Activated CD4-positive, alpha-beta memory T cell treated with anti-CD3 and anti-CD28 coated beads, Interleukin-2, amount 10 ng/mL, durations not matched to agents 7 days and 5 days (primary cell): ENCODE data around the gene POC5. TPM values are rescaled to one million over a fixed set of nuclear protein-coding genes. Genes with fewer than 3 reads are reported as not detected.

ENCODE experiments used
- CTCF ChIA-PET: fragments of 350-600 bp; sonication (Branson Sonifier 250); formaldehyde crosslinking; loops from one replicate; lab custom pipeline; 2021; ENCODE audit warnings: antibody characterized with exemption, inconsistent platforms; lab: Charles Lee
- POLR2A ChIA-PET: fragments of 350-600 bp; sonication (Branson Sonifier 250); formaldehyde crosslinking; loops from one replicate; lab custom pipeline; 2021; ENCODE audit warnings: antibody characterized with exemption; lab: Charles Lee
- DNase-seq: peaks from one replicate; pipeline ENCODE4 v3.0.0-alpha.2; 2020
- H3K27ac Mint-ChIP-seq: one replicate; pipeline ENCODE4 v1.8.0; 2021; ENCODE audit warnings: mild to moderate bottlenecking, mixed read lengths
- H3K27me3 Mint-ChIP-seq: one replicate; pipeline ENCODE4 v1.8.0; 2021; ENCODE audit warnings: mixed read lengths
- H3K36me3 Mint-ChIP-seq: one replicate; pipeline ENCODE4 v1.8.0; 2021; ENCODE audit warnings: low read depth, mixed read lengths
- H3K4me1 Mint-ChIP-seq: one replicate; pipeline ENCODE4 v1.8.0; 2021; ENCODE audit warnings: mixed read lengths
- H3K4me3 Mint-ChIP-seq: one replicate; pipeline ENCODE4 v1.8.0; 2021; ENCODE audit warnings: mild to moderate bottlenecking, mixed read lengths
- H3K9me3 Mint-ChIP-seq: one replicate; pipeline ENCODE4 v1.8.0; 2021; ENCODE audit warnings: mixed read lengths
- total RNA-seq, 2 experiments: library from RNA; stranded (reverse); gene quantifications; one replicate each; pipeline ENCODE4 v1.2.3, GENCODE V29; 2021

POC5 gene
- total RNA-seq, 2 experiments from 2014 or later = 21.5 TPM

DNA sequence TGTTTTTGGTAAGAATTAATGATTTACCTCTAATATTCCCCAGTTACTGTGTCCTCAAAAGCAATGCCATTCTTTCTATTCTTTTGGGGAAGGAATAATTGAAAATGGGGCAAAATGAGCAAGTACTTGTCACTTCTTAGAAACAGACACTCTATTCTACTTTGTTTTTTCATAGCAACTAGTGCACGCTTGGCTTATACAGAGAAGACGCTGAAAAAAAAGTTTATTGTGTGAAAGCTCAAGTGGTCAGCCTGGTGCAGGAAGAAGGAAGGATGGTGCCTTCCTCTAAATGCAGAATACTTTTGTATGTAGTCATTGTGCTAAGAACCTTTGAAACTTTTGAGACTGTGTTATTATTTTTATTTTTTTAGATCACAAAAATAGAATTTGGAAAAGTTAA, 76.4 kb downstream of the POC5 start:
- Mint-ChIP-seq H3K9me3 (no peaks in the 10 kb centered on the region), H3K4me1 (no peaks in the 10 kb centered on the region), H3K4me3 (no peak overlapping the region), H3K36me3 (no peaks in the 10 kb centered on the region), H3K27ac (no peak overlapping the region), H3K27me3 (peaks cover 5% of the 10 kb centered on the region)
- CTCF ChIA-PET = no interaction called here
- DNase-seq = no peak
- POLR2A ChIA-PET = no interaction called here

DNA sequence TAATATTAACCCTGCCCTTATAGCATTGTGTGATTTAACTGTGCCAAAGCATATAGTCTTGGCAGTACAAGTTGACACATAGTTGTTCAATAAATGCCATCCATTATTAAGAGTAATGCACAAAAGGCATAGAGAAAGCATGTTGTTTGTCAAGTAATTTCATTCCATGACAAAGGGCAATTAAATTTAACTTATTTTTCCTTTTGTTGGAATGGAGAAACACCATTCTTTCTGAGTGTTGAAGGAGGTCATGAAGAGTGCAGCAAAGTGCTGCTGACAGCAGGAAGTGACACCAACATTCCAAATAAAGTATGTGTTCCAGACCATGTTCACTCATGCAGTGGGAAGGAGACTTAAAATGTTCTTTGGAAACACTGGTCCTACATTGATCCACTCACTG, 76.8 kb downstream of the POC5 start:
- H3K9me3 Mint-ChIP-seq = no peaks in the 10 kb centered on the region
- H3K27me3 Mint-ChIP-seq = peaks cover 5% of the 10 kb centered on the region
- no peak for DNase-seq
- POLR2A ChIA-PET = no interaction called here
- no peak overlapping the region for H3K27ac Mint-ChIP-seq
- no peaks in the 10 kb centered on the region for H3K36me3 Mint-ChIP-seq
- H3K4me1 Mint-ChIP-seq = no peaks in the 10 kb centered on the region
- no peak overlapping the region for H3K4me3 Mint-ChIP-seq
- CTCF ChIA-PET = no interaction called here

DNA sequence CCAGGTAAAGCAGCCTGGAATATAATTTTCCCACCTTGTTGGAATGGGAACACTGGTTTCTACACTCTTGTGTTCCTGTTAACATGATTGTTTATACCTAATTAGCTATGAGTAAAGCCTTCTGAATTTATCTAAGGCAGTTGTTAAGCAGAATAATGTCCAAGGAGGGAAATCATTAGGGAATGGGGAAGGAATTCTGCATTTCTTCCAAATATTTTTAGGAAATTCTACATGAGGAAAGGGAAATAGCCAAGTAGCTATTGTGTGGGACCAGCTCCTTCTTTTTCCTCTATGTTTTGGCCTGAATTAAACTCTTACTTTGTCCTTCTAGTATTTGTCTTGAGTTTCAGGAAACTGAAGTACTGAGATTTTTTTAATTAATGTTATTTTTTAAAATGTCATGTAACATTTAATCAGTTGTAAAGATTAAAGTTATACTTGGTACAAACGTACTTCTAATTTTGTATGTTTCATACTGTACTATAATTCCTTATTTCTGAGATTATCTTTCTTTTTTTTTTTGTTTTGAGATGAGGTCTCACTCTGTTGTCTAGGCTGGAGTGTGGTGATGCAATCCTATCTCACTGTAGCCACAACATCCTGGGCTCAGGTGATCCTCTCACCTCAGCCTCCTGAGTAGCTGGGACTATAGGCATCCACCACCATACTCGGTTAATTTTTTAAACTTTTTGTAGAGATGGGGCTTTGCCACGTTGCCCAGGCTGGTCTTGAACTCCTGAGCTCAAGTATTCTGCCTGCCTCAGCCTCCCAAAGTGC, 77.5 kb downstream of the POC5 start:
- POLR2A ChIA-PET = no interaction called here
- CTCF ChIA-PET = no interaction called here
- Mint-ChIP-seq H3K36me3 (no peaks in the 10 kb centered on the region), H3K27me3 (peaks cover 5% of the 10 kb centered on the region), H3K4me3 (no peak overlapping the region), H3K9me3 (no peaks in the 10 kb centered on the region), H3K27ac (no peak overlapping the region), H3K4me1 (no peaks in the 10 kb centered on the region)
- no peak for DNase-seq

DNA sequence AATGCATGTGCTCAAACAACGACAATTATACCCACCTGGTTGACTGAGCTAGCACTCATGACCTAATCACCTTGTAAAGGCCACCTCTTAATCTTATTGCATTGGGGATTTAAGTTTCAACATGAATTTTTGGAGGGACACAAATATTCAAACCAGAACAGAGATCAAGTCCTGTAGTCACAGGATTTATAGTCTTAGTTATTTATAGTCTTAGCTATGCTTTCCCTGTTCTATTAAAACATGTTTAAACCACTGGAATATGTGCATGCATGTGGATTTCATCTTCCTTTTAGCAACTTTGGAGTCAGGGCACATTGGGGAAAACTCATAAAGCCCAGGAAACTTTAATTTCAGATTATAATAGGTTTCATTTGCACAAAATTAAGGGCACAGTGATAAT, 79.3 kb downstream of the POC5 start:
- Mint-ChIP-seq H3K4me1 (no peaks in the 10 kb centered on the region), H3K27me3 (peaks cover 5% of the 10 kb centered on the region), H3K9me3 (no peaks in the 10 kb centered on the region), H3K27ac (no peak overlapping the region), H3K36me3 (no peaks in the 10 kb centered on the region), H3K4me3 (no peak overlapping the region)
- no peak for DNase-seq
- ChIA-PET CTCF (no interaction called here), POLR2A (no interaction called here)

DNA sequence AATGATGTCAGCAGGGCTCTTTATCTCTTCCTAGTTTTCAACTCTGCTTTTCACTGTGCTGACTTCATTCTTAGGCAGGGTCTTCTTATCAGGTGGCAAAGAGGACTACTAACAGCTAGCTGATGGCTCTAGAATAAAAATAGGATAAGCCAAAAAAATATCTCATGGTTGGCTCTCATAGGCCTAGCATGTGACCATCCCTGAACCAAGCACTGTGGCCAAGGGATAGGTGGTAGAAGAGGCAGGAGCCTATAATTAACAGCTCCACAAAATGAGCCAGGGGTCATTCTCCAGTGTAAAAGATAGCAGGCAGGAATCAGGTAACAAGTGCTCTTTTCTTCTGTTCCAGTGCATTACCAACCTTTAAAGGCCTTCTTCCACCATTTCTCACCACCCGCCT, 84.9 kb downstream of the POC5 start:
- CTCF ChIA-PET = no interaction called here
- H3K4me1 Mint-ChIP-seq = no peaks in the 10 kb centered on the region
- DNase-seq = no peak
- no peaks in the 10 kb centered on the region for H3K9me3 Mint-ChIP-seq
- no peak overlapping the region for H3K4me3 Mint-ChIP-seq
- H3K27me3 Mint-ChIP-seq = peaks cover 3% of the 10 kb centered on the region
- H3K27ac Mint-ChIP-seq = no peak overlapping the region
- no peaks in the 10 kb centered on the region for H3K36me3 Mint-ChIP-seq
- POLR2A ChIA-PET = no interaction called here

DNA sequence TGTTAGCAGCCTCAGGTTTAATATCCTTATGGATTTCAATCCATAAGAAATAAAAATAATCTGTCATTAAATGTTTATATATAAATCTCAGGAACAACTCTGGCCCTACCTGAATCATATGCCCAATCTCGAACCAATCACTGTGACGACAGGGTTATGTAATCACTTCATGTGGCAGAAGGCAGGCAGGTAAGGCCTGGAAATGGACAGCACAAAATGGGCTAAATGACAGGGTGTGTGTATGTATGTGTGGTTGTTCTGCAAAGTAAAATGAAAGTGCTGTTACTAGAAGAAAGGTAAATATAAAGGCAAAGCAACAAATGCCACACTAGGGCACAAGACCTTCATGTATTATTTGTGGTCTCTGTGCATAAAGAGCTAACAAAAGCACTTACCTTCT, 86.4 kb downstream of the POC5 start:
- no peaks in the 10 kb centered on the region for H3K9me3 Mint-ChIP-seq
- no peak for DNase-seq
- ChIA-PET POLR2A (no interaction called here), CTCF (no interaction called here)
- H3K27ac Mint-ChIP-seq = no peak overlapping the region
- no peak overlapping the region for H3K4me3 Mint-ChIP-seq
- H3K27me3 Mint-ChIP-seq = no peaks in the 10 kb centered on the region
- no peaks in the 10 kb centered on the region for H3K36me3 Mint-ChIP-seq
- no peaks in the 10 kb centered on the region for H3K4me1 Mint-ChIP-seq

GRCh38 chr5:75627801-75628200, 89.4 kb downstream of the POC5 start:
- no peaks in the 10 kb centered on the region for H3K9me3 Mint-ChIP-seq
- DNase-seq = no peak
- H3K27me3 Mint-ChIP-seq = no peaks in the 10 kb centered on the region
- no peak overlapping the region for H3K27ac Mint-ChIP-seq
- no peaks in the 10 kb centered on the region for H3K36me3 Mint-ChIP-seq
- no peak overlapping the region for H3K4me3 Mint-ChIP-seq
- ChIA-PET POLR2A (no interaction called here), CTCF (no interaction called here)
- H3K4me1 Mint-ChIP-seq = no peaks in the 10 kb centered on the region

GRCh38 chr5:75626959-75627358, 90.3 kb downstream of the POC5 start:
- no peaks in the 10 kb centered on the region for H3K36me3 Mint-ChIP-seq
- no peak overlapping the region for H3K27ac Mint-ChIP-seq
- DNase-seq = no peak
- no peak overlapping the region for H3K4me3 Mint-ChIP-seq
- no peaks in the 10 kb centered on the region for H3K27me3 Mint-ChIP-seq
- no peaks in the 10 kb centered on the region for H3K4me1 Mint-ChIP-seq
- no peaks in the 10 kb centered on the region for H3K9me3 Mint-ChIP-seq
- CTCF ChIA-PET = no interaction called here
- POLR2A ChIA-PET = no interaction called here

Other genes starting within 250 kb of the POC5 start
- 10 to 100 TPM; 36.2 to 39.7 TPM for gene CERT1, start 205.8 kb downstream of the POC5 start, total RNA-seq
- 10 to 100 TPM; 28.3 to 28.7 TPM for gene POLK, start 205.5 kb downstream of the POC5 start, total RNA-seq
- under 1 TPM in 1 of 2 experiments, not detected in 1; 0.18 TPM for gene ANKDD1B, start 106.0 kb downstream of the POC5 start, total RNA-seq